Measurements from ENCODE around the gene TMEM45A. TPM values are rescaled to one million over a fixed set of nuclear protein-coding genes. Genes with fewer than 3 reads are reported as not detected.

The TMEM45A gene
- total and polyA plus RNA-seq, 2 experiments from 2014 or later = 87.7 to 133 TPM

DNA sequence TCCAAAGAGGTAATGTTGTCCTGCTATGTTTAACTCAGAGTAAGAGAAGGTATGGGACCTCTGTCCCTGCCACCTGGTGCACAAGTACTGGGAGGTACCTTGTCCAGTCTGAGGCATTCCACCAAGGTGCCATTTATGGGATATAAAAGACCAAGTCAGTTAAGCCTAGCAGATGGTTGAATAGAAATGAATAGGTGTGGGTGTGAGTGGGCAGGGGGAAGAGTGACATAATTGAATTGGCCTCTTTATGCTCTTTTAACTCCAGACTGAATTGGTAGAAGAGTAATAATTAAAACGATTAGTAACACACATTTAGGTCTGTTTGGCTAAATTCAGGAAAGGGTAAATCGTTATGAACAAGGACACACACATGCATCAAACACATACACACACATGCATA lies 117.5 kb downstream of the TMEM45A start:
- no peak overlapping the region for H2AFZ ChIP-seq
- no peak overlapping the region for H3K4me2 ChIP-seq (ENCODE audit: unreplicated experiment)
- H3K4me3 ChIP-seq = no peak overlapping the region
- no peak for DNase-seq
- in situ Hi-C loops (cut with MboI) = no loop called here
- no peaks in the 10 kb centered on the region for H3K79me2 ChIP-seq (ENCODE audit: insufficient read depth)
- H4K20me1 ChIP-seq (ENCODE audit: insufficient read depth) = no peaks in the 10 kb centered on the region
- 45 to 64% methylated on average over 2 of the region's 2 CpGs for WGBS, 2 experiments (ENCODE audit: low coverage in 1 of 2, low lambda C conversion rate in 2 of 2, missing lambda C conversion rate in 2 of 2)
- no peaks in the 10 kb centered on the region for H3K9me2 ChIP-seq (ENCODE audit: insufficient read depth)
- H3K36me3 ChIP-seq (ENCODE audit: low read depth) = no peaks in the 10 kb centered on the region
- no peak overlapping the region for H3K27ac ChIP-seq
- H3K27me3 ChIP-seq (replicated peaks; ENCODE audit: insufficient read depth) = peaks cover 43% of the 10 kb centered on the region
- TF ChIP-seq EZH2 (IDR thresholded peaks at IDR 0.05; ENCODE audit: insufficient read depth, poor library complexity, severe bottlenecking) = no peak
- TF ChIP-seq EZH2phosphoT487 (IDR thresholded peaks at IDR 0.05; ENCODE audit: insufficient read depth, low read depth) = no peak
- H3F3A ChIP-seq (ENCODE audit: insufficient read depth) = no peaks in the 10 kb centered on the region
- no peak overlapping the region for H3K9ac ChIP-seq
- no peaks in the 10 kb centered on the region for H3K9me3 ChIP-seq (ENCODE audit: low read depth)
- no peaks in the 10 kb centered on the region for H3K4me1 ChIP-seq (ENCODE audit: insufficient read depth)

DNA sequence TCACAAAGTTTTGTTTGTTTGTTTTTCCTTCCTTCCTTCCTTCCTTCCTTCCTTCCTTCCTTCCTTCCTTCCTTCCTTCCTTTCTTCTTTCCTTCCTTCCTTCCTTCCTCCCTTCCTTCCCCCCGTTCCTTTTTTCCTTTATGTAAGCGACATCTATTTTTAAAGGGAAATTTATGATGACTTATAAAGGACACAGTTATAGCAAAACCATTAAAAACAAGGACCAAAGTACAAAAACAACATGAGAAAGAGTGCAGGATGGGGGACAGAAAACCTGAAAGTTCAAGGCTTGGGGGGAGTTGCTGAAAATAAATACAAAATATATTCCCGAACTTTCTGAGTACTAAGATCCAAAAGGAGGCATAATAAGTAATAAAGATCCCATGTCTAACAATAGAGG lies 118.8 kb downstream of the TMEM45A start:
- H4K20me1 ChIP-seq (ENCODE audit: insufficient read depth) = no peaks in the 10 kb centered on the region

DNA sequence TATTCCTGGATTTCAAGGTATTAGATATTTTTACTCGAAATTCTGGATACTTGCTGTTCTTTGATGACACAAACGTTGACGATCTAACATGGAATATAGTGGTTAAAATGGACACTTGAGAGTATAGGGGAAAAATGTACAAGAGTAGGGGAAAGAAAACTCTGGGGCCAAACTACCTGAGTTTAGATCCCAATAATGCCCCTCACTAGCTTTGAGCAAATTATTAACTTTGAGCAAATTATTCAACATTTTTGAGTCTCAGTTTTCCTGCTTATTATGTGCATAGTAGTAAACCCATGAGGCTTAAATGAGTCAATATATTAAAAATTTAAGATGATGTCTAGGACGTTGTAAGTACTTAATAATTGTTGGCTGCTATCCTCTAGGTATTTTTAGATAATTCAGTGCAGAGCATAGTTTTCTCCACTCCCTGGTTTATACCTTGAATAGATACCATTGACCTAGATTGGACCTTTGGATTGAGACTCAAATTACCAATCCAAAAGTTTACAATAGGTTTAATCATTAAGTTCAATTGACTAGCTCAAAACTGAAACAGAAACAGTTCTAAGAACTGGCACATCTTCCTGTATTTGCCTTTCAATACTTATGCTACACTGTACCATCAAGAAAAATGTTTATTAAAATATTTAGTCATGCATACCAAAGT lies 121.4 kb downstream of the TMEM45A start:
- no peaks in the 10 kb centered on the region for H4K20me1 ChIP-seq (ENCODE audit: insufficient read depth)
- no peak for TF ChIP-seq EZH2 (IDR thresholded peaks at IDR 0.05; ENCODE audit: insufficient read depth, poor library complexity, severe bottlenecking)
- TF ChIP-seq EZH2phosphoT487 (IDR thresholded peaks at IDR 0.05; ENCODE audit: insufficient read depth, low read depth) = no peak
- H3K36me3 ChIP-seq (ENCODE audit: low read depth) = no peaks in the 10 kb centered on the region
- H3K9me2 ChIP-seq (ENCODE audit: insufficient read depth) = no peaks in the 10 kb centered on the region
- H3K9me3 ChIP-seq (ENCODE audit: low read depth) = no peaks in the 10 kb centered on the region
- H3K79me2 ChIP-seq (ENCODE audit: insufficient read depth) = no peaks in the 10 kb centered on the region
- no peak overlapping the region for H3K4me2 ChIP-seq (ENCODE audit: unreplicated experiment)
- no peak overlapping the region for H3K4me3 ChIP-seq
- H3K27me3 ChIP-seq (replicated peaks; ENCODE audit: insufficient read depth) = peaks cover 38% of the 10 kb centered on the region; the same call in 1 of the 2 replicates
- H3K9ac ChIP-seq = no peak overlapping the region
- in situ Hi-C loops (cut with MboI) = no loop called here
- no peak overlapping the region for H3K27ac ChIP-seq
- peaks cover 6% of the 10 kb centered on the region; the same call in 1 of the 2 replicates for H3K4me1 ChIP-seq (ENCODE audit: insufficient read depth)
- no peak overlapping the region for H2AFZ ChIP-seq
- no peak for DNase-seq
- 53 to 72% methylated on average over 4 of the region's 4 CpGs for WGBS, 2 experiments (ENCODE audit: low coverage in 1 of 2, low lambda C conversion rate in 2 of 2, missing lambda C conversion rate in 2 of 2)
- no peaks in the 10 kb centered on the region for H3F3A ChIP-seq (ENCODE audit: insufficient read depth)

More for the DNA sequence above, 118.8 kb downstream of the TMEM45A start:
- Histone ChIP-seq H3K4me2 (ENCODE audit: unreplicated experiment) (no peak overlapping the region), H3K79me2 (ENCODE audit: insufficient read depth) (no peaks in the 10 kb centered on the region), H3K27ac (no peak overlapping the region), H3K9me2 (ENCODE audit: insufficient read depth) (no peaks in the 10 kb centered on the region), H3K4me3 (no peak overlapping the region), H3F3A (ENCODE audit: insufficient read depth) (no peaks in the 10 kb centered on the region), H3K9ac (no peak overlapping the region), H3K27me3 (replicated peaks; ENCODE audit: insufficient read depth) (peaks cover 43% of the 10 kb centered on the region), H2AFZ (no peak overlapping the region), H3K36me3 (ENCODE audit: low read depth) (no peaks in the 10 kb centered on the region), H3K9me3 (ENCODE audit: low read depth) (no peaks in the 10 kb centered on the region), H3K4me1 (ENCODE audit: insufficient read depth) (peaks cover 6% of the 10 kb centered on the region; the same call in 1 of the 2 replicates)
- in situ Hi-C loops (cut with MboI) = no loop called here
- TF ChIP-seq EZH2phosphoT487 (IDR thresholded peaks at IDR 0.05; ENCODE audit: insufficient read depth, low read depth) (no peak), EZH2 (IDR thresholded peaks at IDR 0.05; ENCODE audit: insufficient read depth, poor library complexity, severe bottlenecking) (no peak)
- no peak for DNase-seq
- WGBS, 2 experiments (ENCODE audit: low coverage in 1 of 2, low lambda C conversion rate in 2 of 2, missing lambda C conversion rate in 2 of 2) = 76 to 79% methylated on average over 3 of the region's 3 CpGs

DNA sequence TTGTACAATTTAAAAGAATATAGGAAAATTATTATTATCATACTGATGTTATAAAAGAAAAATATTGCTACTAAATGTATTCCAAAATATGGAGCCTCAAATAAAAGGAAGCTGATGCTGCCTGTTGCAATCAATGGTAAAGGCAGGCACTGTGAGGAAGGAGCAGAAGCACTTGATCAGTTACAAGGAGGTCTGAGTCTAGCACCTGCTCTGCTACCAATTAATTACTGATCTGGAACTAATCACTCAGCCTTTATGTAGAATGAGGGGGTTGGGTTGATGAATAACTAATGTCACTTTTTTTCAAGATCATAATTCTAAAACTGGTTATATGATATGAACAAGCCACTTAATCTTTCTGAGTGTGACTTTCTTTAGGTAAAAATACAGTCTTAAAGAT lies 122.5 kb downstream of the TMEM45A start:
- H3K36me3 ChIP-seq (ENCODE audit: low read depth) = no peaks in the 10 kb centered on the region
- H2AFZ ChIP-seq = no peak overlapping the region
- in situ Hi-C loops (cut with MboI) = no loop called here
- no peaks in the 10 kb centered on the region for H4K20me1 ChIP-seq (ENCODE audit: insufficient read depth)
- H3K4me3 ChIP-seq = no peak overlapping the region
- TF ChIP-seq EZH2 (IDR thresholded peaks at IDR 0.05; ENCODE audit: insufficient read depth, poor library complexity, severe bottlenecking) = no peak
- TF ChIP-seq EZH2phosphoT487 (IDR thresholded peaks at IDR 0.05; ENCODE audit: insufficient read depth, low read depth) = no peak
- no peak for DNase-seq
- H3K9ac ChIP-seq = no peak overlapping the region
- no peaks in the 10 kb centered on the region for H3K79me2 ChIP-seq (ENCODE audit: insufficient read depth)
- H3K4me2 ChIP-seq (ENCODE audit: unreplicated experiment) = no peak overlapping the region
- no peak overlapping the region for H3K27ac ChIP-seq
- no peaks in the 10 kb centered on the region for H3K9me2 ChIP-seq (ENCODE audit: insufficient read depth)
- peaks cover 27% of the 10 kb centered on the region; the same call in 1 of the 2 replicates for H3K27me3 ChIP-seq (replicated peaks; ENCODE audit: insufficient read depth)
- peaks cover 6% of the 10 kb centered on the region; the same call in 1 of the 2 replicates for H3K4me1 ChIP-seq (ENCODE audit: insufficient read depth)
- no peaks in the 10 kb centered on the region for H3K9me3 ChIP-seq (ENCODE audit: low read depth)
- no peaks in the 10 kb centered on the region for H3F3A ChIP-seq (ENCODE audit: insufficient read depth)
